ENCODE measurements around the gene RTN4.

DNA sequence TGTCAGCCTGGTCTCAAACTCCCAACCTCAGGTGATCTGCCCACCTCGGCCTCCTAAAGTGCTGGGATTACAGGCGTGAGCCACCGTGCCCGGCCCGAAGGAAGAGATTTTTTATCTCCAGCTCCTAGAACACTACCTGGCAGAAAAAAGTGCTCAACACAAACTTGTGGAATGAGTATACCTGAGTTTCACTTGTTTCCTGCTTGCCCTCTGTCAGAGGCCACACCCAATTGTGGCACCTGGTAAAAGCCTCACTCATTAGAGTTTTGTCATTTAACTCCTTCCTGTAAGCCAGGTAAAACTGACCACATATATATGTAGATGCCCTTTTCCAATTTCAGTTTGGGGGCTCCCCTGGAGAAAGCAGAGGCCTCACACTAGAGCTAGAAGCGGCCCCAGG lies 42.2 kb upstream of the RTN4 start:
- TF ChIP-seq, protein P1, sequence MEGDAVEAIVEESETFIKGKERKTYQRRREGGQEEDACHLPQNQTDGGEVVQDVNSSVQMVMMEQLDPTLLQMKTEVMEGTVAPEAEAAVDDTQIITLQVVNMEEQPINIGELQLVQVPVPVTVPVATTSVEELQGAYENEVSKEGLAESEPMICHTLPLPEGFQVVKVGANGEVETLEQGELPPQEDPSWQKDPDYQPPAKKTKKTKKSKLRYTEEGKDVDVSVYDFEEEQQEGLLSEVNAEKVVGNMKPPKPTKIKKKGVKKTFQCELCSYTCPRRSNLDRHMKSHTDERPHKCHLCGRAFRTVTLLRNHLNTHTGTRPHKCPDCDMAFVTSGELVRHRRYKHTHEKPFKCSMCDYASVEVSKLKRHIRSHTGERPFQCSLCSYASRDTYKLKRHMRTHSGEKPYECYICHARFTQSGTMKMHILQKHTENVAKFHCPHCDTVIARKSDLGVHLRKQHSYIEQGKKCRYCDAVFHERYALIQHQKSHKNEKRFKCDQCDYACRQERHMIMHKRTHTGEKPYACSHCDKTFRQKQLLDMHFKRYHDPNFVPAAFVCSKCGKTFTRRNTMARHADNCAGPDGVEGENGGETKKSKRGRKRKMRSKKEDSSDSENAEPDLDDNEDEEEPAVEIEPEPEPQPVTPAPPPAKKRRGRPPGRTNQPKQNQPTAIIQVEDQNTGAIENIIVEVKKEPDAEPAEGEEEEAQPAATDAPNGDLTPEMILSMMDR (conservative IDR thresholded peaks at IDR 0.05; ENCODE audit: low read depth, low read length) = no peak
- TF ChIP-seq, protein P2, sequence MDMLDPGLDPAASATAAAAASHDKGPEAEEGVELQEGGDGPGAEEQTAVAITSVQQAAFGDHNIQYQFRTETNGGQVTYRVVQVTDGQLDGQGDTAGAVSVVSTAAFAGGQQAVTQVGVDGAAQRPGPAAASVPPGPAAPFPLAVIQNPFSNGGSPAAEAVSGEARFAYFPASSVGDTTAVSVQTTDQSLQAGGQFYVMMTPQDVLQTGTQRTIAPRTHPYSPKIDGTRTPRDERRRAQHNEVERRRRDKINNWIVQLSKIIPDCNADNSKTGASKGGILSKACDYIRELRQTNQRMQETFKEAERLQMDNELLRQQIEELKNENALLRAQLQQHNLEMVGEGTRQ (IDR thresholded peaks at IDR 0.05; ENCODE audit: low read depth, low read length) = no peak
- TF ChIP-seq MAFK (IDR thresholded peaks at IDR 0.05; ENCODE audit: low read depth, low read length) (no peak), CEBPB (IDR thresholded peaks at IDR 0.05; ENCODE audit: low read depth, low read length) (no peak), BHLHE40 (IDR thresholded peaks at IDR 0.05; ENCODE audit: low read depth, low read length) (no peak), RCOR1 (IDR thresholded peaks at IDR 0.05; ENCODE audit: insufficient replicate concordance, low read length) (no peak), MXI1 (IDR thresholded peaks at IDR 0.05; ENCODE audit: borderline replicate concordance, low read depth, low read length) (no peak)
